HG02943 (cell line): ENCODE results near the gene DGKH.
"Not testable (repeated sequence)": the region's sequence is repeated elsewhere in the genome, so short reads cannot be mapped to it uniquely, and the experiment has no call there.

Experiments used
- ATAC-seq: cut with Tn5 transposase; IDR thresholded peaks from one replicate; pipeline ENCODE4 v1.9.1; 2021; ENCODE audit warnings: mild to moderate bottlenecking, low read depth, moderate library complexity; ENCODE audit not compliant: unreplicated experiment

Gene DGKH

GRCh38 chr13:42071179-42071578 lies 22.7 kb downstream of the DGKH start:
- ATAC-seq: not testable (repeated sequence)

- no peak for ATAC-seq
Measured at GRCh38 chr13:42071672-42072419, 23.4 kb downstream of the DGKH start.

- ATAC-seq: no peak
Measured at GRCh38 chr13:42073683-42074082, 25.2 kb downstream of the DGKH start.

- ATAC-seq: no peak
Measured at GRCh38 chr13:42075517-42075916, 27.1 kb downstream of the DGKH start.

- ATAC-seq: no peak
Measured at GRCh38 chr13:42076309-42076713, 27.9 kb downstream of the DGKH start.

- no peak for ATAC-seq
Measured at GRCh38 chr13:42078128-42078808, 29.8 kb downstream of the DGKH start.

GRCh38 chr13:42083138-42083770 lies 34.8 kb downstream of the DGKH start:
- no peak for ATAC-seq

- no peak for ATAC-seq
Measured at GRCh38 chr13:42084722-42085121, 36.3 kb downstream of the DGKH start.

GRCh38 chr13:42086582-42086981 lies 38.1 kb downstream of the DGKH start:
- no peak for ATAC-seq

GRCh38 chr13:42094516-42095040 lies 46.1 kb downstream of the DGKH start:
- no peak for ATAC-seq

GRCh38 chr13:42096222-42096621 lies 47.8 kb downstream of the DGKH start:
- not testable (repeated sequence) for ATAC-seq

- no peak for ATAC-seq
Measured at GRCh38 chr13:42099962-42100675, 51.7 kb downstream of the DGKH start.

- ATAC-seq: no peak
Measured at GRCh38 chr13:42100960-42101359, 52.5 kb downstream of the DGKH start.

- ATAC-seq: no peak
Measured at GRCh38 chr13:42101821-42102585, 53.6 kb downstream of the DGKH start.

GRCh38 chr13:42102961-42103865 lies 54.8 kb downstream of the DGKH start:
- no peak for ATAC-seq

GRCh38 chr13:42106998-42107397 lies 58.5 kb downstream of the DGKH start:
- ATAC-seq: no peak

- ATAC-seq: no peak
Measured at GRCh38 chr13:42107421-42107820, 59.0 kb downstream of the DGKH start.

- no peak for ATAC-seq
Measured at GRCh38 chr13:42108217-42108616, 59.8 kb downstream of the DGKH start.

GRCh38 chr13:42109957-42110356 lies 61.5 kb downstream of the DGKH start:
- no peak for ATAC-seq
